Ascending aorta (tissue), 2 donors: ENCODE measurements around the gene RALGDS. TPM values are rescaled to one million over a fixed set of nuclear protein-coding genes. Genes with fewer than 3 reads are reported as not detected.

Experiments
- DNase-seq, 2 donors: peaks; one replicate each; pipeline ENCODE4 v3.0.0-alpha.2; 2019; ENCODE audit warnings: low spot score in 2 of 2
- H3K27ac ChIP-seq, 2 donors: fragments of 200-600 bp; sonication (generic); one replicate each; pipeline ENCODE4 v1.5.1; 2016 to 2017; ENCODE audit warnings: mild to moderate bottlenecking in 1 of 2
- H3K27me3 ChIP-seq: fragments of 200-600 bp; sonication (generic); one replicate; pipeline ENCODE4 v1.5.1; 2017
- H3K36me3 ChIP-seq, 2 donors: fragments of 200-600 bp; sonication (generic); one replicate each; pipeline ENCODE4 v1.5.1; 2016
- H3K4me1 ChIP-seq, 2 donors: fragments of 200-600 bp; sonication (generic); one replicate each; pipeline ENCODE4 v1.5.1; 2016 to 2017; ENCODE audit warnings: mild to moderate bottlenecking in 1 of 2
- H3K4me3 ChIP-seq, 2 donors: fragments of 200-600 bp; sonication (generic); one replicate each; pipeline ENCODE4 v1.5.1; 2016 to 2017; ENCODE audit warnings: mild to moderate bottlenecking in 1 of 2
- H3K9me3 ChIP-seq, 2 donors: fragments of 200-600 bp; sonication (generic); one replicate each; pipeline ENCODE4 v1.5.1; 2016
- CTCF ChIP-seq, 3 experiments: fragments of 200-600 bp in 2 of 3; fragments of 450-650 bp in 1 of 3; sonication (generic) in 2 of 3; IDR thresholded peaks; one replicate each; pipeline ENCODE4 v1.5.1; 2016 to 2019; ENCODE audit warnings: antibody characterized with exemption in 3 of 3, mild to moderate bottlenecking in 1 of 3, moderate library complexity in 1 of 3
- intact Hi-C: fragments of 100-400 bp; cut with DNase I; formaldehyde crosslinking; loops from one replicate; pipeline ENCODE4 v1.15.1; 2023
- total RNA-seq: library from RNA; depleted of rRNA; stranded (reverse); fragments of >200 nt; gene quantifications from one replicate; pipeline ENCODE4 v1.1.0, GENCODE V29; 2016

RALGDS gene
- total RNA-seq, 1 donor from 2014 or later: 53.9 TPM

- no peak for TF ChIP-seq CTCF (IDR thresholded peaks at IDR 0.05)
- intact Hi-C loops: no loop called here
- no peaks in the 10 kb centered on the region for H3K36me3 ChIP-seq
- H3K9me3 ChIP-seq: no peaks in the 10 kb centered on the region
- H3K4me3 ChIP-seq: peak overlapping the region; percentile 38 to 57
- peaks cover 9 to 22% of the 10 kb centered on the region in 2 donors for H3K4me1 ChIP-seq
- H3K27me3 ChIP-seq: no peaks in the 10 kb centered on the region
- DNase-seq: no peak
- H3K27ac ChIP-seq: peak overlapping the region; percentile 35 to 53
These were observed 5.1 kb upstream of the RALGDS start for GRCh38 chr9:133125941-133126696.

DNA sequence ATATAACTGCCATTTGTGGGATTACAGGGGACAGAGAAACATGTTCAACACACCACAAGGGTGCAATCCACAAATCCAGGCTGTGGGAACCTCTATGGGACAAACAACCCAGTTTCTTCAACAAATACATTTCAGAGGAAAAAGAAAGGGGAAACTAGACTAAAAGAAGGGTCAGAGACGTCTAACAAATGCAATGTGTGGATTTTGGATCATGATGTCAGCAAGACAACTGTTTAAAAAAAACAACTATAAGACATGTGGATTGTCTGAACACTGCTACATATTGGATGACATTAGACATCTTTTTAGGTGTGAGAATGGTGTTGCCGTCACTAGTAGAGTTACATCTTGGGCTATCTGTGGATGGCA, 3.9 kb upstream of the RALGDS start:
- H3K36me3 ChIP-seq: no peaks in the 10 kb centered on the region
- H3K27me3 ChIP-seq: no peaks in the 10 kb centered on the region
- TF ChIP-seq CTCF (IDR thresholded peaks at IDR 0.05): no peak
- H3K27ac ChIP-seq: no peak overlapping the region
- peaks cover 9 to 31% of the 10 kb centered on the region in 2 donors for H3K4me1 ChIP-seq
- intact Hi-C loops: no loop called here
- no peak overlapping the region for H3K4me3 ChIP-seq
- no peaks in the 10 kb centered on the region for H3K9me3 ChIP-seq
- DNase-seq: no peak

DNA sequence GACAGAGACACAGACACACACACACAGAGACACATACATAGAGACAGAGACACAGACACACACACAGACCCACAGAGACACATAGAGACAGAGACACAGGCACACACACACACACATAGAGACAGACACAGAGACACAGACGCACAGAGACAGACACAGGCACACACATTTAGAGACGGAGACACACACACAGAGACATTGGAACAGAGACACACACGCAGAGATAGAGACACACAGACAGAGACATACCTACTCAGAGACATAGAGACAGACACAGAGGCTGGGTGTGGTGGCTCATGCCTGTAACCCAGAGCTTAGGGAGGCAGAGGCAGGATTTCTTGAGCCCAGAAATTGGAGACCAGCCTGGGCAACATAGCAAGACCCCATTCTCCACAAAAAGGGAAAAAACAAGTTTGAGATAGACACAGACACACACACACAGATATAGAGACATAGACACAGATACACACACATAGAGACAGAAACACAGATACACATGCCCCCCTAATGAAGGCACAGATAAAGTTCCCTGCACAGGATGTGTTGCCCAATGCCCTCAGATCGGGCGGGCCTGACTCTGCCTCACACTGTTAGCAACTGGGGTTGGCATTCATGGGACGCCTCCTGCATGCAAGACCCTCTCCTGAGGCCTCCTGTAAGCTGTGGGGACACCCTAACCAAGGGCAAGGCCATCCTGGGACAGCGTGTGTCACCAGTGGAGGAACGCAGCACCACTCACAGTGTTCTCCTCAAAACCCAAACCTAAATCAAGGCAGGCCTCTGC, 3.3 kb upstream of the RALGDS start:
- Histone ChIP-seq H3K4me1 (peaks cover 9 to 37% of the 10 kb centered on the region in 2 donors), H3K4me3 (no peak overlapping the region), H3K36me3 (no peaks in the 10 kb centered on the region), H3K27me3 (no peaks in the 10 kb centered on the region), H3K9me3 (no peaks in the 10 kb centered on the region), H3K27ac (no peak overlapping the region)
- no peak for TF ChIP-seq CTCF (IDR thresholded peaks at IDR 0.05)
- intact Hi-C loops: no loop called here
- DNase-seq: no peak

GRCh38 chr9:133122935-133123611, 2.0 kb upstream of the RALGDS start:
- Histone ChIP-seq H3K4me3 (no peak overlapping the region), H3K4me1 (peaks cover 12 to 42% of the 10 kb centered on the region in 2 donors), H3K36me3 (no peaks in the 10 kb centered on the region), H3K27me3 (no peaks in the 10 kb centered on the region), H3K27ac (peak overlapping the region; percentile 86 to 87), H3K9me3 (no peaks in the 10 kb centered on the region)
- no peak for TF ChIP-seq CTCF (IDR thresholded peaks at IDR 0.05)
- intact Hi-C loops: no loop called here
- DNase-seq: no peak

DNA sequence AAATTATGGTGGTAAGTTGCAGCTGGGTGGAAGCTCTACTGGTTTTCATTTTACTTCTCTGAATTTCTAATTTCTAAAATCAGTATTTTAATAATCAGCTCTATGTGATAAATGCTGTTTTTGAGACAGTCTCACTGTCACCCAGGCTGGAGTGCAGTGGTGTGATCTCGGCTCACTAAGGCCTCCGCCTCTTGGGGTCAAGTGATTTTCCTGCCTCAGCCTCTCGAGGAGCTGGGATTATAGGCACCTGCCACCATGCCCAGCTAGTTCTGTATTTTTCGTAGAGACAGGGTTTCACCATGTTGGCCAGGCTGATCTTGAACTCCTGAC, 1.5 kb upstream of the RALGDS start:
- Histone ChIP-seq H3K27ac (peak overlapping the region; percentile 86 to 87), H3K4me1 (peaks cover 12 to 39% of the 10 kb centered on the region in 2 donors), H3K36me3 (no peaks in the 10 kb centered on the region), H3K4me3 (no peak overlapping the region), H3K9me3 (no peaks in the 10 kb centered on the region), H3K27me3 (no peaks in the 10 kb centered on the region)
- no peak for DNase-seq
- no peak for TF ChIP-seq CTCF (IDR thresholded peaks at IDR 0.05)
- intact Hi-C loops: no loop called here
